Activated CD4-positive, alpha-beta T cell treated with anti-CD3 and anti-CD28 coated beads, Interleukin-2, Interleukin-4, amounts not matched to agents 100 ng/mL and 50 ng/mL, durations not matched to agents 16 hours and 8 hours (primary cell): Measurements from ENCODE around the gene GRB2.
"Not testable (repeated sequence)": the region's sequence is repeated elsewhere in the genome, so short reads cannot be mapped to it uniquely, and the experiment has no call there.

Source experiments
- DNase-seq: peaks from one replicate; pipeline ENCODE4 v3.0.0-alpha.2; 2020; ENCODE audit warnings: low spot score

GRB2 gene

GRCh38 chr17:75350029-75350428, 55.4 kb downstream of the GRB2 start:
- no peak for DNase-seq

GRCh38 chr17:75349589-75349988, 55.9 kb downstream of the GRB2 start:
- DNase-seq: no peak

- DNase-seq: no peak
Observed at GRCh38 chr17:75348386-75349012, 57.0 kb downstream of the GRB2 start.

GRCh38 chr17:75346906-75347305, 58.6 kb downstream of the GRB2 start:
- DNase-seq: peak; percentile 30

GRCh38 chr17:75346368-75346767, 59.1 kb downstream of the GRB2 start:
- DNase-seq: not testable (repeated sequence)

GRCh38 chr17:75345514-75346167, 59.8 kb downstream of the GRB2 start:
- DNase-seq: peak; percentile 28

GRCh38 chr17:75344666-75345065, 60.8 kb downstream of the GRB2 start:
- no peak for DNase-seq

- peak; percentile 28 for DNase-seq
Observed at GRCh38 chr17:75342996-75343395, 62.5 kb downstream of the GRB2 start.

GRCh38 chr17:75341784-75342486, 63.5 kb downstream of the GRB2 start:
- no peak for DNase-seq

GRCh38 chr17:75340631-75341030, 64.8 kb downstream of the GRB2 start:
- no peak for DNase-seq

GRCh38 chr17:75339971-75340370, 65.5 kb downstream of the GRB2 start:
- DNase-seq: no peak

- DNase-seq: peak; percentile 59
Observed at GRCh38 chr17:75338335-75338734, 67.1 kb downstream of the GRB2 start.

- DNase-seq: no peak
Observed at GRCh38 chr17:75335315-75335714, 70.2 kb downstream of the GRB2 start.

GRCh38 chr17:75334723-75335122, 70.8 kb downstream of the GRB2 start:
- no peak for DNase-seq

GRCh38 chr17:75331671-75332070, 73.8 kb downstream of the GRB2 start:
- DNase-seq: no peak

- no peak for DNase-seq
Observed at GRCh38 chr17:75327757-75328156, 77.7 kb downstream of the GRB2 start.

- DNase-seq: no peak
Observed at GRCh38 chr17:75326226-75326848, 79.1 kb downstream of the GRB2 start.

GRCh38 chr17:75325827-75326225, 79.7 kb downstream of the GRB2 start:
- DNase-seq: no peak

GRCh38 chr17:75325348-75325747, 80.1 kb downstream of the GRB2 start:
- no peak for DNase-seq

- DNase-seq: no peak
Observed at GRCh38 chr17:75321506-75321905, 84.0 kb downstream of the GRB2 start.

GRCh38 chr17:75319904-75320691, 85.4 kb downstream of the GRB2 start:
- DNase-seq: no peak

GRCh38 chr17:75318615-75319222, 86.8 kb downstream of the GRB2 start:
- no peak for DNase-seq
